Motor neuron (in vitro differentiated cells): ENCODE data around the gene PKN1. TPM values are rescaled to one million over a fixed set of nuclear protein-coding genes. Genes with fewer than 3 reads are reported as not detected.
"Not testable (repeated sequence)": the region's sequence is repeated elsewhere in the genome, so short reads cannot be mapped to it uniquely, and the experiment has no call there.

Experiments
- ATAC-seq, 8 experiments: fragments of 200-7000 bp; cut with Tn5 transposase; replicated peaks in 6 of 8; 2 replicates each; pipeline ENCODE4 v1.8.0; 2021; ENCODE audit warnings: mild to moderate bottlenecking in 8 of 8, moderate library complexity in 8 of 8
- H3K27ac ChIP-seq, 2 donors: fragments of 250-450 bp; sonication (Bioruptor Pico); 2 replicates each; pipeline ENCODE4 v1.9.0; 2021; ENCODE audit warnings: antibody characterized with exemption in 2 of 2, mild to moderate bottlenecking in 2 of 2, moderate library complexity in 1 of 2
- H3K4me1 ChIP-seq, 2 donors: fragments of 250-450 bp; sonication (Bioruptor Pico); replicated peaks in 1 of 2; 2 replicates each; pipeline ENCODE4 v1.6.1; 2021; ENCODE audit warnings: antibody characterized with exemption in 2 of 2, mild to moderate bottlenecking in 2 of 2, moderate library complexity in 1 of 2
- H3K4me3 ChIP-seq, 5 donors: fragments of 250-450 bp; sonication (Bioruptor Pico); 2 replicates each; pipeline ENCODE4 v1.9.0; 2021; ENCODE audit warnings: antibody characterized with exemption in 5 of 5, mild to moderate bottlenecking in 5 of 5, moderate library complexity in 4 of 5
- WGBS, 10 experiments: fragments of 450-650 bp; shearing (Covaris generic); methylation state at CpG; one replicate each; pipeline ENCODE4 v1.0.0; 2022; 5-methylcytosine and 5-hydroxymethylcytosine counted together
- in situ Hi-C, 9 experiments: fragments of 400-800 bp; cut with MboI; loops; one replicate each; pipeline ENCODE4 v1.15.0; 2021; ENCODE audit warnings: low sequenced_read_pairs in 9 of 9, low pct_unique_long_range_greater_than_20kb in 2 of 9; ENCODE audit not compliant: unreplicated experiment in 9 of 9
- total RNA-seq, 8 experiments: library from RNA; unstranded; fragments of 300-600 nt; gene quantifications; 2 replicates each; pipeline versions ENCODE4 v1.2.3 to v1.2.4, GENCODE V29; 2022

Gene PKN1
- total RNA-seq = 10 to 100 TPM; 37.6 to 69.3 (median 56.0) TPM

- ATAC-seq = peak; percentile 5 to 90 (median 84)
- in situ Hi-C loops = no loop called here
- 20 to 50% methylated on average over 1 to 2 of the region's 85 CpGs; no CpG with 5 or more reads in 8 of the 10 experiments for WGBS, 10 experiments
- Histone ChIP-seq H3K4me1 (peaks cover 11 to 15% of the 10 kb centered on the region in 2 donors), H3K27ac (peak within 1 kb of the TSS; percentile 63 to 78), H3K4me3 (peak within 1 kb of the TSS; percentile 60 to 92 (median 72))
Observed at GRCh38 chr19:14432791-14433553, at the start of gene PKN1. TSS of gene PKN1 (plus strand) at chr19:14433306. CDS start at chr19:14433522, 216 bp downstream.

- Histone ChIP-seq H3K27ac (no peak overlapping the region), H3K4me1 (peaks cover 0 to 10% of the 10 kb centered on the region in 2 donors), H3K4me3 (no peak overlapping the region)
- WGBS, 10 experiments = 10 to 89% (median 79%) methylated on average over 2 to 4 of the region's 10 CpGs; no CpG with 5 or more reads in 4 of the 10 experiments
- peak in 4 of 8 experiments; percentile 5 to 58 (median 24) for ATAC-seq
- in situ Hi-C loops = no loop called here
Observed at GRCh38 chr19:14383661-14384555, 49.2 kb upstream of the PKN1 start.

GRCh38 chr19:14385492-14385891 is 47.6 kb upstream of the PKN1 start:
- Histone ChIP-seq H3K27ac (no peak overlapping the region), H3K4me3 (no peak overlapping the region), H3K4me1 (peaks cover 0 to 10% of the 10 kb centered on the region in 2 donors)
- in situ Hi-C loops = no loop called here
- WGBS, 10 experiments = 80 to 97% (median 89%) methylated on average over 2 to 6 of the region's 11 CpGs; no CpG with 5 or more reads in 4 of the 10 experiments
- no peak for ATAC-seq

GRCh38 chr19:14390548-14390947 is 42.6 kb upstream of the PKN1 start:
- 85% methylated on average over 3 of the region's 5 CpGs; no CpG with 5 or more reads in 9 of the 10 experiments for WGBS, 10 experiments
- ATAC-seq = no peak
- Histone ChIP-seq H3K4me3 (no peak overlapping the region), H3K4me1 (no peaks in the 10 kb centered on the region), H3K27ac (no peak overlapping the region)
- in situ Hi-C loops = no loop called here

- Histone ChIP-seq H3K4me1 (no peaks in the 10 kb centered on the region), H3K4me3 (no peak overlapping the region), H3K27ac (no peak overlapping the region)
- ATAC-seq = no peak
- WGBS, 10 experiments = 80 to 100% (median 92%) methylated on average over 1 to 6 of the region's 10 CpGs; no CpG with 5 or more reads in 1 of the 10 experiments
- in situ Hi-C loops = no loop called here
Observed at GRCh38 chr19:14391156-14391821, 41.8 kb upstream of the PKN1 start.

- H3K27ac ChIP-seq = no peak overlapping the region
- no peaks in the 10 kb centered on the region for H3K4me1 ChIP-seq
- no peak overlapping the region for H3K4me3 ChIP-seq
- 33% methylated on average over 2 of the region's 5 CpGs; no CpG with 5 or more reads in 9 of the 10 experiments for WGBS, 10 experiments
- in situ Hi-C loops = no loop called here
- ATAC-seq = peak in 4 of 8 experiments; percentile 13 to 55 (median 36)
Observed at GRCh38 chr19:14393329-14393728, 39.8 kb upstream of the PKN1 start.

GRCh38 chr19:14394167-14394566 is 38.9 kb upstream of the PKN1 start:
- in situ Hi-C loops = no loop called here
- peak in 2 of 8 experiments; percentile 4 to 12 for ATAC-seq
- 72 to 100% (median 72%) methylated on average over 1 to 3 of the region's 9 CpGs; no CpG with 5 or more reads in 7 of the 10 experiments for WGBS, 10 experiments
- Histone ChIP-seq H3K4me1 (no peaks in the 10 kb centered on the region), H3K4me3 (no peak overlapping the region), H3K27ac (no peak overlapping the region)

- ATAC-seq = no peak
- 40 to 90% (median 86%) methylated on average over 1 to 5 of the region's 9 CpGs; no CpG with 5 or more reads in 6 of the 10 experiments for WGBS, 10 experiments
- Histone ChIP-seq H3K4me1 (no peaks in the 10 kb centered on the region), H3K27ac (no peak overlapping the region), H3K4me3 (no peak overlapping the region)
- in situ Hi-C loops = no loop called here
Observed at GRCh38 chr19:14395262-14395661, 37.8 kb upstream of the PKN1 start.

GRCh38 chr19:14395710-14396336 is 37.3 kb upstream of the PKN1 start:
- in situ Hi-C loops = no loop called here
- WGBS, 10 experiments = 7 to 100% (median 10%) methylated on average over 1 to 3 of the region's 16 CpGs; no CpG with 5 or more reads in 7 of the 10 experiments
- Histone ChIP-seq H3K4me1 (no peaks in the 10 kb centered on the region), H3K4me3 (no peak overlapping the region), H3K27ac (no peak overlapping the region)
- ATAC-seq = peak in 3 of 8 experiments; percentile 80 to 94 (median 83)

- H3K4me3 ChIP-seq, H3K4me1 ChIP-seq, H3K27ac ChIP-seq, ATAC-seq, in situ Hi-C loops: not testable (repeated sequence)
- no CpG with 5 or more reads among the region's 3 CpGs for WGBS, 10 experiments
Observed at GRCh38 chr19:14396730-14397129, 36.4 kb upstream of the PKN1 start.

GRCh38 chr19:14397168-14397567 is 35.9 kb upstream of the PKN1 start:
- no CpG with 5 or more reads among the region's 16 CpGs for WGBS, 10 experiments
- H3K4me1 ChIP-seq, in situ Hi-C loops, H3K27ac ChIP-seq, H3K4me3 ChIP-seq, ATAC-seq: not testable (repeated sequence)

- H3K4me1 ChIP-seq = no peaks in the 10 kb centered on the region
- 68 to 98% (median 80%) methylated on average over 1 to 6 of the region's 11 CpGs; no CpG with 5 or more reads in 3 of the 10 experiments for WGBS, 10 experiments
- H3K4me3 ChIP-seq = no peak overlapping the region
- in situ Hi-C loops = loop anchor here in 2 of 9 experiments (25.0 kb wide), 2 partner anchors 264 to 514 kb away; partner anchors contain the start of genes ASF1B (in 1 of the 2) and NANOS3 (in 1 of the 2)
- no peak overlapping the region for H3K27ac ChIP-seq
- ATAC-seq = no peak
Observed at GRCh38 chr19:14400951-14401431, 32.1 kb upstream of the PKN1 start.
